Measurements from ENCODE around the gene CREB3L2.

DNA sequence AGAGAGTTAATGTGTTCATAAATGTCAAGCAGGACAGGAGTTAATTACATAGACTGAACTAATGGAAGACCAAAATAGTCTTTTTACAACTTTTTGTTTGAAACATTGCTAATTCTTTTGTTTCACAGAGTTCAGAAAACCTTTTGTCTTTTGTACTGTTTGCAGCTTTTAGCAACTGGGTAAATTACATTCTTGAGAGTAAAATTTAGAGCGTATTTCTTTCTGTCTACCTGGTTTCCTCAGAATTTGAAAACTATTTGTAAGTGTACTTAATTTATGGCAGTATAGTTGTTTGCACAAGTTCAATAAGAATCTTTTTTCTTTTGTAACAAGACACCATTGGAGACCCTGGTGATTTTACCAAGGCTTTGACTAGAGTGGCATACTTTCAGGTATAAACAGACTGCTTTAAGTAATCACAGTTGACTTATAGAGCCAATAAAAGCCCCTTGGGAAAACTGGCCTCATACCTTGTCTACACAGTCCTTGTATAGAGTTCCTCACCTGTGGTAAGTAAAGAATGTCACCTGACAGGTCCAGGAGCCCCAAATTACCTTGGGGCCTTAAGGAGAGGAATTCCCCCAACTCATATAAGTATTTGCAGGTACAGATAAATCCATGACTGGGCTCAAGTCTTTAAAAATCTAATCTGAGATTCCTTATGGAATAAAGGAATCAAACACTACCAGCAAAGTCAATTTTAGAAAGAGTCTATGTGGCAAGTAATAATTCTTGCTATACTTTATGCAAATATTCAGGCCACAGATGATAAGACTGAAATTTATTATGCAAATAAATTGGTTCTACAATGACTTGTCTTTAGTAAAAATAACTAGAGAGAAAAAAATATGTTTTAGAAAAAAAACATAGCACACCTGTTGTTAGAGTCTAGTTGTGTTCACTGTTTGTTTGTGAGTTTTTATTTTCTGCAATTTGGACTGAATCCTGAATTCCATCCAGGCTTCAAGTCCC is 23.6 kb upstream of the CREB3L2 start:
- TF ChIP-seq, protein P1, sequence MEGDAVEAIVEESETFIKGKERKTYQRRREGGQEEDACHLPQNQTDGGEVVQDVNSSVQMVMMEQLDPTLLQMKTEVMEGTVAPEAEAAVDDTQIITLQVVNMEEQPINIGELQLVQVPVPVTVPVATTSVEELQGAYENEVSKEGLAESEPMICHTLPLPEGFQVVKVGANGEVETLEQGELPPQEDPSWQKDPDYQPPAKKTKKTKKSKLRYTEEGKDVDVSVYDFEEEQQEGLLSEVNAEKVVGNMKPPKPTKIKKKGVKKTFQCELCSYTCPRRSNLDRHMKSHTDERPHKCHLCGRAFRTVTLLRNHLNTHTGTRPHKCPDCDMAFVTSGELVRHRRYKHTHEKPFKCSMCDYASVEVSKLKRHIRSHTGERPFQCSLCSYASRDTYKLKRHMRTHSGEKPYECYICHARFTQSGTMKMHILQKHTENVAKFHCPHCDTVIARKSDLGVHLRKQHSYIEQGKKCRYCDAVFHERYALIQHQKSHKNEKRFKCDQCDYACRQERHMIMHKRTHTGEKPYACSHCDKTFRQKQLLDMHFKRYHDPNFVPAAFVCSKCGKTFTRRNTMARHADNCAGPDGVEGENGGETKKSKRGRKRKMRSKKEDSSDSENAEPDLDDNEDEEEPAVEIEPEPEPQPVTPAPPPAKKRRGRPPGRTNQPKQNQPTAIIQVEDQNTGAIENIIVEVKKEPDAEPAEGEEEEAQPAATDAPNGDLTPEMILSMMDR (IDR thresholded peaks at IDR 0.05) = no peak
- TF ChIP-seq POLR2AphosphoS5 (IDR thresholded peaks at IDR 0.05) = no peak
